GM13976 (cell line): ENCODE results near the gene DLGAP4.

Experiments
- DNase-seq: peaks from one replicate; pipeline ENCODE4 v3.0.0; 2012; ENCODE audit warnings: low spot score
- in situ Hi-C: fragments of 300-500 bp; cut with MboI; formaldehyde crosslinking; loops from one replicate; pipeline ENCODE4 v1.12.0; 2022; ENCODE audit warnings: low sequenced_read_pairs, mixed read lengths, inconsistent platforms; ENCODE audit not compliant: unreplicated experiment
- TF ChIP-seq, protein P1 (sequence below): IDR thresholded peaks from 2 replicates; pipeline ENCODE4 v1.5.1; 2012; ENCODE audit warnings: borderline replicate concordance, mild to moderate bottlenecking; ENCODE audit not compliant: insufficient read depth; ENCODE audit errors: extremely low read depth, missing control alignments, control extremely low read depth

DLGAP4 gene

DNA sequence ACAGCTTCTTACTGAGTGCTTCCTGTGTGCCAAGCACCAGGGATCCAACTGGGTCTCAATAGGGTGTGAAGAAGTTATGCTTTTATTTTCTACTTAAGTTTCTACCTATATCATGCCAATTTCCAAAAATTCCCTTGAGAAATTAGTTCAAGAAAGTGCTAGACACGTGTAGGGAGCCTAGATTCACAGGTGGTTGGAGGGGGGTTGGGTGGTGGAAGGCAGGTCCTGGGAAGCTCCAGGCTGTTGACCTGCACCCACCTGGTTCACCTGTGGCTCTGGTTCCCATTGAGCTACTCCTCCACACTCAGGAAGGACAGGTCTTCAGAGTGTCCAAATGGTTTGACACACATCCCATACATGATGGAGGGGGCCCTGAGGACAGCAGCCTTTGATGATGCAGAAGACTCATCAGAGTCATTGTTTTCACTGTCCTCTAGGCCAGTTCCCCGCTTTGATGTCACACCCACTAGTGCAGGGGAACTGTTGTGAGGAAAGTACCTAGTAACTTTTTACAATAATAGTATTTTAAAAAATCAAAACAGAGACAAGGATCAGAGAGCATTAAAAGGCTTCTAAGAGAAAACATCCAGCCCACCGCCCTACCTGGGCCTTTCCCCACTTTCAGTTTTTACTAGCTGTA lies 195.3 kb downstream of the DLGAP4 start:
- TF ChIP-seq, protein P1, sequence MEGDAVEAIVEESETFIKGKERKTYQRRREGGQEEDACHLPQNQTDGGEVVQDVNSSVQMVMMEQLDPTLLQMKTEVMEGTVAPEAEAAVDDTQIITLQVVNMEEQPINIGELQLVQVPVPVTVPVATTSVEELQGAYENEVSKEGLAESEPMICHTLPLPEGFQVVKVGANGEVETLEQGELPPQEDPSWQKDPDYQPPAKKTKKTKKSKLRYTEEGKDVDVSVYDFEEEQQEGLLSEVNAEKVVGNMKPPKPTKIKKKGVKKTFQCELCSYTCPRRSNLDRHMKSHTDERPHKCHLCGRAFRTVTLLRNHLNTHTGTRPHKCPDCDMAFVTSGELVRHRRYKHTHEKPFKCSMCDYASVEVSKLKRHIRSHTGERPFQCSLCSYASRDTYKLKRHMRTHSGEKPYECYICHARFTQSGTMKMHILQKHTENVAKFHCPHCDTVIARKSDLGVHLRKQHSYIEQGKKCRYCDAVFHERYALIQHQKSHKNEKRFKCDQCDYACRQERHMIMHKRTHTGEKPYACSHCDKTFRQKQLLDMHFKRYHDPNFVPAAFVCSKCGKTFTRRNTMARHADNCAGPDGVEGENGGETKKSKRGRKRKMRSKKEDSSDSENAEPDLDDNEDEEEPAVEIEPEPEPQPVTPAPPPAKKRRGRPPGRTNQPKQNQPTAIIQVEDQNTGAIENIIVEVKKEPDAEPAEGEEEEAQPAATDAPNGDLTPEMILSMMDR: no peak
- peak; percentile 74 for DNase-seq
- in situ Hi-C loops: no loop called here

DNA sequence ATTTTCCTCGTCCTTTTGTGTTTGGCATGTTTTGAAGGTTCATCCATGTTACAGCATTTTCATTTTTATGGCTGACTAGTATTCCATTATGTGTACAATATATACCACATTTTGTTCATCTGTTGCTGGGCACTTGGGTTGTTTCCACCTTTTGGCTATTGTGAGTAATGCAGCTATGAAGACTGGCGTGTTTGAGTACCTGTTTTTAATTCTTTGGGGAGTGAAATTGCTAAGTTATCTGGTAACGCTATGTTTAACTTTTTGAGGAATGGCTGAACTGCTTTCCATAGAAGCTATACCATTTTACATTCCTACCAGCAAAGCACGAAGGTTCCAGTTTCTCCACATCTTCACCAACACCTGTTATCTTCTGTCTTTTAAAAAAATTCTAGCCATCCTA lies 198.2 kb downstream of the DLGAP4 start:
- TF ChIP-seq, protein P1: no peak
- in situ Hi-C loops: no loop called here
- DNase-seq: no peak

- in situ Hi-C loops: no loop called here
- TF ChIP-seq, protein P1: peak; percentile 27
- DNase-seq: no peak
Observed at GRCh38 chr20:36506253-36506652, 200.1 kb downstream of the DLGAP4 start.

GRCh38 chr20:36507746-36508145 lies 201.6 kb downstream of the DLGAP4 start:
- TF ChIP-seq, protein P1: no peak
- in situ Hi-C loops: no loop called here
- DNase-seq: no peak

DNA sequence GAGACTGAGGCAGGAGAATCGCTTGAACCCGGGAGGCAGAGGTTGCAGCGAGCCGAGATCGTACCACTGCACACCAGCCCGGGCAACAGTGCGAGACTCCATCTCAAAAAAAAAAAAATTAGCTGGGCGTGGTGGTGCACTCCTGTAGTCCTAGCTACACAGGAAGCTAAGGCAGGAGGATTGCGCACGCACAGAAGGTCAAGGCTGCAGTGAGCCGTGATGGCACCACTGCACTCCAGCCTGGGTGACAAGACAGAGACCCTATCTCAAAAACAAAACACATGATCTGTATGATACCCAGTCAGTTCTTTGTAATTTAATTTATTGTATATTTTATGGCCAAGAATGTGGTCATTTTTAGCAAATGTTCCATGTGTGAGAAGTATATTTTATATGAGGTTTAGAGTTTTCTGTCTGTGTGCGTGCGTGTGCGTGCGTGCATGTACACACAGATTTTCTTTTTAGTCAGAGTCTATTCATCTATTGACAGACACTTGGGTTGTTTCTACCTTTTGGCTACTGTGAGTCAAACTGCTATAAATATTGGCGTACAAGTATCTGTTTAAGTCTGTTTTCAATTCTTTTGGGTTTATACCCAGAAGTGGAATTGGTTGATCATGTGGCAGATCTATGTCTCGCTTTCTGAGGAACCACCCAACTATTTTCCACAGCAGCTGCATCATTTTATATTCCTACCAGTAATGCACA lies 213.0 kb downstream of the DLGAP4 start:
- TF ChIP-seq, protein P1: no peak
- DNase-seq: no peak
- in situ Hi-C loops: no loop called here

DNA sequence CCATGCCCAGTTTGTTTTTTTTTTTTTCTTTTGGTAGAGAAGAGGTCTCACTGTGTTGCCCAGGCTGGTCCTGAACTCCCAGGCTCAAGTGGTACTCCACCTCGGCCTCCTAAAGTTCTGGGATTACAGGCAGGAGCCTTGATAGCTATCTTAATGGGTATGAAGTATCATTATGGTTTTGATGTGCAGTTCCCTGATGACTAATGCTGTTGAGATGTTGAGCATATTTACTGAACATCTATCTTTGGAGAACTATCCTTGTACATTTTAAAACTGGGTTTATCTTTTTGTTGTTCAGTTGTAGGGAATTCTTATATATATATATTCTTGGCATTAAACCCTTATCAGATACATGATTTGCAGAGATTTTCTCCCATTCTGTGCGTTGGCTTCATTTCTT lies 213.8 kb downstream of the DLGAP4 start:
- in situ Hi-C loops: no loop called here

More for the DNA sequence above, 213.8 kb downstream of the DLGAP4 start:
- no peak for DNase-seq
- TF ChIP-seq, protein P1: no peak
